Transverse colon (tissue), 3 donors: ENCODE measurements around the gene ZG16B.
A peak's percentile ranks its signal among the peaks of the same experiment; 100 is the strongest.

Source experiments
- POLR2A ChIP-seq: fragments of 450-650 bp; IDR thresholded peaks from one replicate; pipeline ENCODE4 v1.6.1; 2016; ENCODE audit warnings: antibody characterized with exemption, mild to moderate bottlenecking, moderate library complexity
- TF ChIP-seq, protein P1 (sequence below), 5 experiments: fragments of 200-600 bp in 3 of 5; fragments of 450-650 bp in 2 of 5; sonication (generic) in 3 of 5; IDR thresholded peaks; 1 replicate in 2 of 5; 2 replicates in 3 of 5; pipeline ENCODE4 v1.5.1; 2016 to 2017; ENCODE audit warnings: antibody characterized with exemption in 5 of 5, inconsistent platforms in 3 of 5, mild to moderate bottlenecking in 2 of 5, moderate library complexity in 1 of 5

- TF ChIP-seq, protein P1, sequence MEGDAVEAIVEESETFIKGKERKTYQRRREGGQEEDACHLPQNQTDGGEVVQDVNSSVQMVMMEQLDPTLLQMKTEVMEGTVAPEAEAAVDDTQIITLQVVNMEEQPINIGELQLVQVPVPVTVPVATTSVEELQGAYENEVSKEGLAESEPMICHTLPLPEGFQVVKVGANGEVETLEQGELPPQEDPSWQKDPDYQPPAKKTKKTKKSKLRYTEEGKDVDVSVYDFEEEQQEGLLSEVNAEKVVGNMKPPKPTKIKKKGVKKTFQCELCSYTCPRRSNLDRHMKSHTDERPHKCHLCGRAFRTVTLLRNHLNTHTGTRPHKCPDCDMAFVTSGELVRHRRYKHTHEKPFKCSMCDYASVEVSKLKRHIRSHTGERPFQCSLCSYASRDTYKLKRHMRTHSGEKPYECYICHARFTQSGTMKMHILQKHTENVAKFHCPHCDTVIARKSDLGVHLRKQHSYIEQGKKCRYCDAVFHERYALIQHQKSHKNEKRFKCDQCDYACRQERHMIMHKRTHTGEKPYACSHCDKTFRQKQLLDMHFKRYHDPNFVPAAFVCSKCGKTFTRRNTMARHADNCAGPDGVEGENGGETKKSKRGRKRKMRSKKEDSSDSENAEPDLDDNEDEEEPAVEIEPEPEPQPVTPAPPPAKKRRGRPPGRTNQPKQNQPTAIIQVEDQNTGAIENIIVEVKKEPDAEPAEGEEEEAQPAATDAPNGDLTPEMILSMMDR (IDR thresholded peaks at IDR 0.05) = peak in 2 of 5 experiments; percentile 4 to 11
- no peak for TF ChIP-seq POLR2A
Measured at GRCh38 chr16:2785101-2785991, 44.8 kb upstream of the ZG16B start.
